NCI-H2227 (cell line): ENCODE measurements around the gene ZNF182.
"Not testable (repeated sequence)": the region's sequence is repeated elsewhere in the genome, so short reads cannot be mapped to it uniquely, and the experiment has no call there.

Source experiments
- DNase-seq: peaks from one replicate; lab custom pipeline; 2025; ENCODE audit not compliant: unreplicated experiment; lab: John Stamatoyannopoulos, UW

The ZNF182 gene

GRCh38 chrX:48002319-48002718, 1.5 kb downstream of the ZNF182 start:
- no peak for DNase-seq

GRCh38 chrX:48001260-48001659, 2.5 kb downstream of the ZNF182 start:
- no peak for DNase-seq

DNA sequence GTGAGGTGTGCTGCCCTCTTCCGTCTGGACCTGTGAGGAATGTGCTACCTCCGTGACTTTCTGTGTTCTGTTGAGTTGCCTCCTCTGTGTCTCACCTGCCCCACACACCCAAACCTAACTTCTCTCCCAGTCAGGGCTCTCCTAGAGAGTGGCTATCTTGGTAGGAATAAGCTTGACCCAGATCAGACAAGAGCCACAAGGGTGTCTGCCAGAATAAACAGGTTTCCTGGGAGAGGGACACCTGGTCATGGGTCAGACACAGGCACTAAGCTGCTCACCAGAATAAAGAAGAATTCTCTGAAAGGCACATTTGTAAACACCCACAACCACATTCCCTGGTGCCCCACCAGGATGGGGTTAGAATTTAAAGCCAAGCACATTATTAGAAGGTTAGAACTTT, 11.1 kb downstream of the ZNF182 start:
- no peak for DNase-seq

GRCh38 chrX:47992095-47992380, 11.8 kb downstream of the ZNF182 start:
- DNase-seq, result no peak

GRCh38 chrX:47991263-47992094, 12.3 kb downstream of the ZNF182 start:
- no peak for DNase-seq

DNA sequence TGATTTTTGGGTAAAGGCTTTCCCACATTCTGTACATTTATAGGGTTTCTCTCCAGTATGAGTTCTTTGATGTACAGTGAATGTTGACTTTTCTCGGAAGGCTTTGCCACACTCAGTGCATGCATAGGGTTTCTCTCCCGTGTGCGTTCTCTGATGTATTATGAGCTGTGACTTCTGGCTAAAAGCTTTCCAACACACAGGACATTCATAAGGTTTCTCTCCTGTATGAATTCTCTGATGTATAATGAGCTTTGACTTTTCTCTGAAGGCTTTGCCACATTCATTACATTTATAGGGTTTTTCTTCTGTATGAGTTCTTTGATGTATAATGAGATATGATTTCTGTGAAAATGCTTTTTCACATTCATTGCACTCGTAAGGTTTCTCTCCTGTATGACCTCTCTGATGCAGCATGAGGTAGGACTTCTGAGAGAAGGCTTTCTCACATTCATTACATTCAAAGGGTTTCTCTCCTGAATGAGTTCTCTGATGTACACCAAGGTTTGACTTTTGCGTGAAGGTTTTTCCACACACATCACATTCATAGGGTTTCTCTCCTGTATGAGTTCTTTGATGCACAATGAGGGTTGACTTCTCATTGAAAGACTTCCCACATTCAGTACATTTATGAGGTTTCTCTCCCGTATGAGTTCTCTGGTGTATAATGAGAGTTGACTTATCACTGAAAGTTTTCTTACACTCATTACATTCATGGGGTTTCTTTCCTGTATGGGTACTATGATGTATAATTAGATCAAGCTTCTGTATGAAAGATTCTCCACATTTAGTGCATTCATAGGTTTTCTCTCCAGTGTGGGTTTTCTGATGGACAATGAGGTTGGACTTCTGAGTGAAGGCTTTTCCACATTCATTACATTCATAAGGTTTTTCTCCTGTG, 27.3 kb downstream of the ZNF182 start:
- no peak for DNase-seq

DNA sequence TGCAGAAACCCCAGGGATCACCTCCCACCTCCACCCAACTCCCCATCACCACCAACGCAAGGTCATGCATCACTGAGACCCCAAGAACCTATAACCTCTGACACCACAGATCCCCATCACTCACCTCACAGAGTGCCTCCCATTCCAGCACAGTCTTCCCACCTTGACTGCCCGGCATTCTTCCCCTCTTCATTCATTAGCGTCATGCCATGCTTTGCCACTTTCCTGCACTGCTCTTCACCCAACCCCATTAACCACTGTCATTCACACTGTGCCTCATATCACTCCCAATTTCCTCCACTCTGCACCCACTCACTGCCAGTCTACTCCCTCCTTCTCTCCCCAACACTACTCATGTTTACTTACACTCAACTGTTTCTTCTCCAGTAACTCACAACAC, 30.6 kb downstream of the ZNF182 start:
- DNase-seq, result no peak

DNA sequence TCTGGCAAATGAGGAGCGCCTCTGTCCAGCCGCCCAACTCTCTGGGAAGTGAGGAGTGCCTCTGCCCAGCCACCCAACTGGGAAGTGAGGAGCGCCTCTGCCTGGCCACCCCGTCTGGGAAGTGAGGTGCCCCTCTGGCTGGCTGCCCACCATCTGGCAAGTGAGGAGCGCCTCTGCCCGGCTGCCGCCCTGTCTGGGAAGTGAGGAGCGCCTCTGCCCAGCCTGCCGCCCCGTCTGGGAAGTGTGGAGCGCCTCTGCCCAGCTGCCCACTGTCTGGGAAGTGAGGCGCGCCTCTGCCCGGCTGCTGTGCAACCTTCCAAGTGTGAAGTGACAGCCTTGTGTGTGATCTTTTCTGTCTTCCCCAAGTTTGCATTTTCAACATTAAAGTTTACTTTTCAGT, 38.3 kb downstream of the ZNF182 start:
- DNase-seq, result not testable (repeated sequence)

DNA sequence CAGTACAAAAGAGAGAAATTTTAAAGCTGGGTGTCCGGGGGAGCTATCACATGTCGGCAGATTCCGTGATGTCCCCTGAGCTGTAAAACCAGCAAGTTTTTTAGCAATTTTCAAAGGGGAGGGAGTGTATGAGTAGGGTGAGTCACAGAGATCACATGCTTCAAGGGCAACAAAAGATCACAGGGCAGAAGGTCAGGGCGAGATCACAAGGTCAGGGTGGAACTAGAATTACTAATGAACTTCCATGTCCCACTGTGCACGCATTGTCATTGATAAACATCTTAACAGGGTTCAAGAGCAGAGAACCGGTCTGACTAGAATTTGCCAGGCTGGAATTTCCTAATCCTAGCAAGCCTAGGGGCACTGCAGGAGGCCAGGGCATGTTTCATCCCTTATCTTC, 42.0 kb downstream of the ZNF182 start:
- DNase-seq, result not testable (repeated sequence)

GRCh38 chrX:47960406-47960805, 43.4 kb downstream of the ZNF182 start:
- no peak for DNase-seq

- DNase-seq, result no peak
Measured at GRCh38 chrX:47958761-47959342, 44.9 kb downstream of the ZNF182 start.

DNA sequence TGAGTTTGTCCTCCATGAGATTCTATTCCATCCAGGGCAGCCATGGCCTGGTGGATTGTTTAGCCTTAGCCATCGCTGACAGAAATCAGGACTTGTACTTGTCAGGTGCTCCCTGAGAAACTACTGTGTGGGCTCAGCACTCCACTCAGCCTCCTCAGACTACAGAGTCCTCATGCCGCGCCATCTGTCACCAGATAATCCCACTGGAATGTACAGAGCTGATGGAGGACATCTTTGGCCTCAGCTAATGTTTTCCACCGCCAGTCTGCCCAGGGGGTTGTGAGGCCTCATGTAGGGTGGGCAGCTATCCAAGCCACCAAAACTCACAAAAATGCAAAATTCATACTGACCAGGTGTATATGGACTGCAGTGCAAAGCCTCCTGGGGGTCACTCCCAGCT, 45.6 kb downstream of the ZNF182 start:
- DNase-seq, result not testable (repeated sequence)

DNA sequence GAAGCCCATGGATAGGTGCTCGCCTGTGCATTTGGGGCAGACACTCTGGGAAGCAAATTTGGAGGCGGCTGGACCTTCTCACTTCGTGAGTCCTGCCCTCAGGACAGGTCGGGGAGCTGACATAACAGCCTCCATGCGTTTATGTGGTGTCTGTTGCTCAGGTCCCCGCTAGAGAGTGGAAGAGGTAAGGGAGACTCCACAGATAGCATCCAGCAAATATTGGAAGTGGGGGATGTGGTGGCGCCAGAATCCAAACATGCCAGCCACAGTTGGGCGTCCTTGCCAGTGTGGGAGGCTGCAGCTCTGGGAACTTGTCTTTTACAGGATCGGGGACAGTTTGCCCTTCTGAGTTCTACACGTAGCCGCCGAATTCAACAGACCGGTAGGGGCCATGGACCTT, 47.8 kb downstream of the ZNF182 start:
- no peak for DNase-seq

GRCh38 chrX:47955295-47955694, 48.5 kb downstream of the ZNF182 start:
- not testable (repeated sequence) for DNase-seq

GRCh38 chrX:47941423-47941822, 62.4 kb downstream of the ZNF182 start:
- no peak for DNase-seq

GRCh38 chrX:47940448-47940847, 63.3 kb downstream of the ZNF182 start:
- DNase-seq, result no peak

DNA sequence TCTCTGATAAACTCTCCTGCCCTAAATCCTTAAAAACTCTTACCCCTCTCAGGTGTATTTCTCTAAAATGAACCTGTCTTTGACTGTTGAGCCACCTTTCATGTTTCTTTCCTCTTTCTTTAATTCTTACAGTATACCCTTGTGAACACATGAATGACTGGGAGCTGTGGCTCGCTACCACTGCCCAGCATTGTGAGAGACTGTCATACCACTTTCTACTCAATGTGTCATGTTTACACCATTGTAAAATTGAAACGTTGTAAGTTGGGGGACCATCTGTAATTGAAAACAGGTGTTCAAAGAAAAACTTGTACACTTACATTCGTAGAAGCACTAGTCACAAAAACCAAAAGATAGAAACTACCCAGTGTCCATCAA, 66.9 kb downstream of the ZNF182 start:
- DNase-seq, result no peak

GRCh38 chrX:47936224-47936939, 67.4 kb downstream of the ZNF182 start:
- peak; percentile 72 for DNase-seq

DNA sequence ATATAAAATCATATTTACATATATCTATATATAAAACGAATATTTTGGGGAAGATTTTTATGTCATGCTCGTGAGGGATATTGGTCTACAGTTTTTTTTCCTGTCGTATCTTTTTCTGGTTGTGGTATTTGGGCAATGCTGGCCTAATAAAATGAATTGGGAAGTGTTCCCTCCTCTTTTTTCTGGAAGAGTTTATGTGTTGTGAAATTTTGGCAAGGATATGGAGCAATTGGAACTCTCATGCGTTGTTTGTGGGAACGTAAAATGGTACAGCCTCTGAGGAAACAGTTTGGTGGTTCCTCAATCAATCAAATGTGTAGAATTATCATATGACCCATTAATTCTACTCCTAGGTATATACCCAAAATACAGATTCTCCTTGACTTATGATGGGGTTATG, 69.8 kb downstream of the ZNF182 start:
- no peak for DNase-seq

DNA sequence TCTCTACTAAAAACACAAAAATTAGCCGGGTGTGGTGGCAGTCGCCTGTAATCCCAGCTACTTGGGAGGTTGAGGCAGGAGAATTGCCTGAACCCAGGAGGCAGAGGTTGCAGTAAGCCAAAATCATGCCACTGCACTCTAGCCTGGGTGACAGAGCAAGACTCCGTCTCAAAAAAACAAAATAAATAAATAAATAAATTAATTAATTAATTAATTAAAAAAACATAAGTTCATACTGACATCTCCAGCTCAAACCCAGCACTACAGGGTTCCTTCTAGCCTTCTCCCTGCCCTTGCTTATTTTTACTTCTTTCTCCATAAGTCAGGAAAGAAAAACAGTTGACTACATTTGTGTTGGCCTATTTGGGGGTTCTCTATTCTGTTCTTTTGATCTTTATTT, 71.8 kb downstream of the ZNF182 start:
- DNase-seq, result not testable (repeated sequence)

- no peak for DNase-seq
Measured at GRCh38 chrX:47927212-47927611, 76.6 kb downstream of the ZNF182 start.
